NB4 (cell line): ENCODE measurements around the gene TRUB2.

Experiments used
- CTCF ChIP-seq: IDR thresholded peaks from one replicate; pipeline ENCODE4 v1.5.1; 2012; ENCODE audit warnings: low read depth, low read length
- MAX ChIP-seq: IDR thresholded peaks from 2 replicates; pipeline ENCODE4 v1.6.1; 2011; ENCODE audit warnings: low read depth, low read length
- MYC ChIP-seq: IDR thresholded peaks from 2 replicates; pipeline ENCODE4 v1.6.1; 2011; ENCODE audit warnings: low read depth, low read length
- POLR2A ChIP-seq: IDR thresholded peaks from 2 replicates; pipeline ENCODE4 v1.6.1; 2011; ENCODE audit warnings: mild to moderate bottlenecking; ENCODE audit not compliant: insufficient read length; ENCODE audit errors: extremely low read depth

GRCh38 chr9:128324401-128324800 lies 2.2 kb upstream of the TRUB2 start:
- TF ChIP-seq POLR2A (no peak), CTCF (no peak), MYC (no peak), MAX (no peak)
